Endothelial cell (in vitro differentiated cells): ENCODE measurements around the gene CASZ1. TPM values are rescaled to one million over a fixed set of nuclear protein-coding genes. Genes with fewer than 3 reads are reported as not detected.

Experiments used
- DNase-seq: peaks from one replicate; pipeline ENCODE4 v3.0.0; 2021; ENCODE audit warnings: low spot score
- H3K27ac Mint-ChIP-seq: one replicate; pipeline ENCODE4 v1.8.0; 2021; ENCODE audit warnings: mixed read lengths, inconsistent platforms; ENCODE audit not compliant: unreplicated experiment
- H3K27me3 Mint-ChIP-seq: one replicate; pipeline ENCODE4 v1.8.0; 2021; ENCODE audit warnings: mild to moderate bottlenecking, moderate library complexity, mixed read lengths, inconsistent platforms; ENCODE audit not compliant: unreplicated experiment
- H3K36me3 Mint-ChIP-seq: one replicate; pipeline ENCODE4 v1.8.0; 2021; ENCODE audit warnings: mild to moderate bottlenecking, low read depth, mixed read lengths, inconsistent platforms; ENCODE audit not compliant: unreplicated experiment
- H3K4me1 Mint-ChIP-seq: one replicate; pipeline ENCODE4 v1.8.0; 2021; ENCODE audit warnings: mild to moderate bottlenecking, mixed read lengths, inconsistent platforms; ENCODE audit not compliant: unreplicated experiment
- H3K4me3 Mint-ChIP-seq: one replicate; pipeline ENCODE4 v1.8.0; 2021; ENCODE audit warnings: mild to moderate bottlenecking, mixed read lengths, inconsistent platforms; ENCODE audit not compliant: unreplicated experiment
- H3K9me3 Mint-ChIP-seq: one replicate; pipeline ENCODE4 v1.8.0; 2021; ENCODE audit warnings: mixed read lengths, inconsistent platforms; ENCODE audit not compliant: unreplicated experiment
- CTCF ChIP-seq: fragments of 200-600 bp; sonication (generic); IDR thresholded peaks from one replicate; pipeline ENCODE4 v1.5.0; 2021; ENCODE audit warnings: antibody characterized with exemption; ENCODE audit not compliant: unreplicated experiment
- total RNA-seq: library from RNA; stranded (reverse); fragmentation: NEBNext Ultra II Directional; extraction: Animal tissue kit (Norgen Biotek cat#: 25700); gene quantifications from one replicate; pipeline ENCODE4 v1.2.1, GENCODE V29; 2021; ENCODE audit not compliant: unreplicated experiment

Gene CASZ1
- total RNA-seq, 1 donor from 2014 or later: 6.3 TPM

GRCh38 chr1:10829067-10829818, 32.8 kb upstream of the CASZ1 start:
- no peak for DNase-seq
- H3K27ac Mint-ChIP-seq: no peak overlapping the region
- H3K27me3 Mint-ChIP-seq: no peaks in the 10 kb centered on the region
- H3K4me3 Mint-ChIP-seq: no peak overlapping the region
- H3K4me1 Mint-ChIP-seq: no peaks in the 10 kb centered on the region
- no peaks in the 10 kb centered on the region for H3K36me3 Mint-ChIP-seq
- TF ChIP-seq CTCF: no peak
- H3K9me3 Mint-ChIP-seq: no peaks in the 10 kb centered on the region

GRCh38 chr1:10827377-10828333, 31.2 kb upstream of the CASZ1 start:
- Mint-ChIP-seq H3K36me3 (no peaks in the 10 kb centered on the region), H3K27me3 (peaks cover 6% of the 10 kb centered on the region), H3K27ac (no peak overlapping the region), H3K4me1 (no peaks in the 10 kb centered on the region), H3K9me3 (no peaks in the 10 kb centered on the region), H3K4me3 (no peak overlapping the region)
- DNase-seq: no peak
- no peak for TF ChIP-seq CTCF

- H3K4me1 Mint-ChIP-seq: no peaks in the 10 kb centered on the region
- H3K4me3 Mint-ChIP-seq: no peak overlapping the region
- no peak for DNase-seq
- peaks cover 9% of the 10 kb centered on the region for H3K27me3 Mint-ChIP-seq
- no peaks in the 10 kb centered on the region for H3K36me3 Mint-ChIP-seq
- no peak for TF ChIP-seq CTCF
- no peak overlapping the region for H3K27ac Mint-ChIP-seq
- H3K9me3 Mint-ChIP-seq: no peaks in the 10 kb centered on the region
Observed at GRCh38 chr1:10825592-10825991, 29.1 kb upstream of the CASZ1 start.

GRCh38 chr1:10824821-10825540, 28.5 kb upstream of the CASZ1 start:
- Mint-ChIP-seq H3K27me3 (peaks cover 9% of the 10 kb centered on the region), H3K27ac (no peak overlapping the region), H3K36me3 (no peaks in the 10 kb centered on the region), H3K9me3 (no peaks in the 10 kb centered on the region), H3K4me3 (no peak overlapping the region), H3K4me1 (no peaks in the 10 kb centered on the region)
- no peak for TF ChIP-seq CTCF
- no peak for DNase-seq
